AG09319 (cell line): Measurements from ENCODE around the gene KIAA0319L.

ENCODE experiments used
- DNase-seq: peaks from one replicate; pipeline ENCODE4 v3.0.0-alpha.2; 2010; ENCODE audit warnings: low read depth; ENCODE audit errors: extremely low read depth
- TF ChIP-seq, protein P1 (sequence below): IDR thresholded peaks from 2 replicates; pipeline ENCODE4 v1.5.1; 2011; ENCODE audit warnings: low read depth, mild to moderate bottlenecking, inconsistent platforms, low read length, moderate library complexity

Gene KIAA0319L

DNA sequence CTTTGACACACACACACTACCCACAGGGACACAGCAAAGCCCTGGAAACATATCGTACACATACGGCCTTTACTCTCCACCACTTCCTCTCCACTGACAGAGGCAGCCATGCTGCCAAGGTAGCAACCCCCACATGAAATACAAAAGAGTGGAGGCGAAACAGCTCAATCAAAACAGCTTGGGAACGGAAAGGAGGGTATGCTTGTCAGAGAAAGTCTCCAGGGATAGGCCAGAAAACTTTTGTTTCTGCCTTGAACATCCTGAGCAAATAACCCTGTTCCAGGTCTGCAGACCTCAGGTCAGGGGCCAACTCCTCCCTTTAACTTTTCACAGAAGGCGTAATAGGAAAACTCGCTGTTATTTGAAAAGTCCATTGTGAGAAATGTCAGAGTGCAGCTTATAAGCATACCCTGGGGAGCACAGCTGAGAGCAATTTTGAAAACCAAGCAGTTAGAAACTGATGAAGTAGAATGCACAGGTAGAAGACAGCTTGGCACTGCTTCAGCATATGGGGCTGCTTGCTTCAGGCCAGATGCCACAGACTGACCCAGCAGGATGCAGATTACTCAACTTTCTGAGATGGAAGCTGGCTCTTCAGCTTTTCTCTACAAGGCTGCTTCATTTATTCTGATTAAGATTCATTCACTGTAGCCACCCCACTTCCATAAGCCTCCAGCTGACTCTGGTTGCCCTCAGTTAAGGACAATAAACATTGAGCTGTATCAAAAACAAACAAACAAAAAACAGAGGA lies 18.0 kb downstream of the KIAA0319L start:
- DNase-seq = no peak
- TF ChIP-seq, protein P1, sequence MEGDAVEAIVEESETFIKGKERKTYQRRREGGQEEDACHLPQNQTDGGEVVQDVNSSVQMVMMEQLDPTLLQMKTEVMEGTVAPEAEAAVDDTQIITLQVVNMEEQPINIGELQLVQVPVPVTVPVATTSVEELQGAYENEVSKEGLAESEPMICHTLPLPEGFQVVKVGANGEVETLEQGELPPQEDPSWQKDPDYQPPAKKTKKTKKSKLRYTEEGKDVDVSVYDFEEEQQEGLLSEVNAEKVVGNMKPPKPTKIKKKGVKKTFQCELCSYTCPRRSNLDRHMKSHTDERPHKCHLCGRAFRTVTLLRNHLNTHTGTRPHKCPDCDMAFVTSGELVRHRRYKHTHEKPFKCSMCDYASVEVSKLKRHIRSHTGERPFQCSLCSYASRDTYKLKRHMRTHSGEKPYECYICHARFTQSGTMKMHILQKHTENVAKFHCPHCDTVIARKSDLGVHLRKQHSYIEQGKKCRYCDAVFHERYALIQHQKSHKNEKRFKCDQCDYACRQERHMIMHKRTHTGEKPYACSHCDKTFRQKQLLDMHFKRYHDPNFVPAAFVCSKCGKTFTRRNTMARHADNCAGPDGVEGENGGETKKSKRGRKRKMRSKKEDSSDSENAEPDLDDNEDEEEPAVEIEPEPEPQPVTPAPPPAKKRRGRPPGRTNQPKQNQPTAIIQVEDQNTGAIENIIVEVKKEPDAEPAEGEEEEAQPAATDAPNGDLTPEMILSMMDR = no peak

DNA sequence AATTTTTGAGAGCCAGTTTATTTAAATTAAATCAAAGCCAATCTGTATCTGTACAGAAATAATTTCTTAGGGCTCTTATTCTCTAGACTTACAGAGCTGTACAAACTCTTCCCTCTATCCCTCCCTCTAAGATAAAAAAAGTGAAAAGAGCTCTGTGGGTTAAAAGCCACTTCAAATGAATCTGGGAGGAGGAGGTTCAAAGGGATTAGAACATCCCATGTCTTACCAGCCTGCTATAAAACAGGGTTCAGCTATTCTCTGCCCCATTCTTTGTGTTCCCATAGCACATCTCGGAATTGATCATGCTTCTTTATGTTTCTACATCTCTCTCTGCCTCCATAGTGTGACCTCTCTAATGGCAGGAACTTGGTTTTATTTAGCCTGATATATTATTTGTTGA lies 19.4 kb downstream of the KIAA0319L start:
- DNase-seq = no peak
- TF ChIP-seq, protein P1 = no peak

DNA sequence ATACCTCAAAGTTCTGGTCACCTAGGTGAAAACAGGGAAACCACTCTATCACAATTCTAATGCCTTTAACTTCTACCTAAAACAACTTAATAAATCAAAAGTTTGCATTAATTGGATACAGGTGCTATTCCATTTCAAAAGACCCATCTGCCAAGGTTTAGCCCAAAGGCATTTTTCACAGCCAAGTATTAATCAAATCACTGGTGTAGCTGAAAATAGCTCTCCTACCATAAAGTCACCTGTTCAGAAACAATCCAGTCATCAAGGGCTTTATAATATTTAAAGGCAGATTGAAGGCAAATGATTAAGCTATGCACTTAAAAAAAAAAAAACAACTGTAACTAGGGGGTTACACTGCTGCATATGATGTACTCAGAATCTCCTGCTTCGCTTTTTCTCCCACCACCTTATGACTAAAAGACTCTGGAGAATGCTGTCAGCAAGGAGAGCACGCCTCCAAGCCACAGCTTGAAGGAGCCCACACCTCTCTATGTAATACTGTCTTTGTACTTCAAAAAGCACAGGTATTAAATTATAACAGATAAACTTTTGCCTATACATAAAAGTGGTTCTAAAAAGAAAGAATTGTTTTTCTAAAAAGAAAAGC lies 20.5 kb downstream of the KIAA0319L start:
- DNase-seq = no peak
- TF ChIP-seq, protein P1 = no peak

DNA sequence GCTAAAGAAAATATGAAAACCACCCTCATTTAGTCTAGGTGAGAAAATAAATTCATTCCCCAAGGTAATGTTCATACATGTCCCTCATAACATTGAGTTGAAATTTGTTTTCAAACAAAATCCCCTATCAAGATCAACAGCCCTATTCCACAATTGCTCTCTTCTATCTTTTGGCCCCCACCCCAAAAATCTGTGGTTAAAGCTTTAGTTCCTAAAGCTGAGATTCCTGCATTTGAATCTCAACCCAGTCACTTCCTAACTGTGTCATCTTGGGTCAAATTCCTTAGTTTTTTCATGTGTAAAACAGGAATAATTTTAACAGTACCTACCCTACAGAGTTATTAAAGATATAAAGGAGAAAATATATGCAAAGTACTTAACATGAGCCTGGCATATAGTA lies 22.0 kb downstream of the KIAA0319L start:
- TF ChIP-seq, protein P1 = no peak
- no peak for DNase-seq

DNA sequence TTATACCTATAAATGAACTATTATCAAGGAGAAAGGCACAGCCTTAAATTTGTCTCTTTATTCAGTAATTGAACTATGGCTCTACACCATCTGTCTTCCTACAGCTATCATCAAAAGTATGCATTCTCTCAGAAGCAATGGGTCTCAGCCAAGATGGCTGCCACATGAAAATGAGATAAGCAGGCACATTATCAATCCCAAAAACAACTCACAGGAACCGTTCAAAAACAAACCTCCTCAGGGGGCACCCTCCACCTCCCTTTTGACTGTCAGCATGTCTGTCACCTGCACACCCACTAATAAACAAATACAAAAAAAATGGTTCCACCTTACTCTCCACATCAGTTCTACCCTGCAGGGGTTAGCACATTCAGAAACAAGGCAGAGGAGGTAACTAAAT lies 23.6 kb downstream of the KIAA0319L start:
- TF ChIP-seq, protein P1 = no peak
- DNase-seq = no peak

DNA sequence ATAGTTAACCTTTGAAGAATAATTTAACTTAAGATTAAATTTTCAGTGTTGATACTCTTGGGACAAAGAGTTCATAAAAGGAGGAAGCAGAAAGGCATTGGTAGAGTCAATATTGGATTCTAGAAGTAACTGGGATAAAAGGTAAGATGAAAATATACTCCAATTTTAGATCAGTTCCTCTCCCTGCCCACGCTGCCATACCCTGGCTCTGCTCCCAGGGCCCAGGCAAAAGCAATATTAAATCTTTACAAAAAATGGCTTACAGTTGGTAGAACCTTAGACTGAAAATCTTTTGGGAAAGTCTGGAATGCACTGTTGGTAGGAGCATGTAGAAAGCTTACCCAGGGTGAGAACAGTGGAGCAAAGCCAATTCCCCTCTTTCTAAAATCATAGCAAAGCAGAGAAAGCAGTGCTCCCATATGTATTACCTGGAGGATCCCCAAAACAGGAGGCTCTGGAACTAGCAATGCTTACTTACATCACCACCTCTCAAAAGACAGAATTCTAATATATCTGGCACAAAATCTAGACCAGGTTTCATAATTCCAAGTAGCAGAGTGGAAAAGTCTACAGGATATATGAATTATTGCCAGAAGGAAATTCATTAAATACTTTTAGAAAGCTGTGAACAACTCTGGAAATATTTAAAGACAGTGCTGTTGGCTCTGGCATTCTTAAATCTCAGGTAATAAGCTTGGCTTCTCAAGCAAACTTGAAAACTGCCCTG lies 24.5 kb downstream of the KIAA0319L start:
- TF ChIP-seq, protein P1 = no peak
- no peak for DNase-seq

DNA sequence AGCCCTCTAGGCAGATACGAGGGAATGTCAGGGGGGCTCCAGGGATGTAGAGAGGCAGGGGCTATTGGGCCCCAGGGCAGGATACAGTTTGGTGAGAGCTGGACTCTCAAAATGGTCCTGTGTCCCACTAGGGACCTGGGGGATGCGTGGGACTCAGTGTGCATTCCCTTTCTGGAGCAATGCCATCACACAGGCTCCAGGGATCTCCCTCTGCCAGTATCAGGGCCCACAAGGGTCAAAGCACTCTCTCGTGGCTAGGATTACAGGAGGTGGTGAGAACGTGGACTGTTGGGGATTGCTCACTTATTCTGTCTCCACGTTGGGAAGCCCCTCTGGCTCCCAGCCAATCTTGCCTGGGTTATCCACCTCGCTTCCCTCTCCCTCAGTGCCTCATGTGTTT lies 25.8 kb downstream of the KIAA0319L start:
- TF ChIP-seq, protein P1 = no peak
- DNase-seq = no peak
